Lung (tissue), 12 donors: ENCODE results near the gene CCR5. TPM values are rescaled to one million over a fixed set of nuclear protein-coding genes. Genes with fewer than 3 reads are reported as not detected.

Experiments used
- ATAC-seq: fragments of 200-7000 bp; cut with Tn5 transposase; one replicate; pipeline ENCODE4 v1.9.1; 2020; ENCODE audit warnings: moderate number of reproducible peaks; ENCODE audit not compliant: insufficient read depth, low FRiP score
- DNase-seq, 3 donors: peaks; one replicate each; pipeline ENCODE4 v3.0.0-alpha.2; 2013 to 2017
- H3K27ac ChIP-seq, 2 donors: one replicate each; pipeline ENCODE4 v1.5.1; 2013; ENCODE audit warnings: mild to moderate bottlenecking in 2 of 2, moderate library complexity in 2 of 2, control low read depth in 1 of 2, inconsistent platforms in 1 of 2, low read depth in 1 of 2, low read length in 1 of 2
- H3K27me3 ChIP-seq, 3 donors: one replicate each; pipeline ENCODE4 v1.5.1; 2013; ENCODE audit warnings: low read length in 2 of 3; ENCODE audit not compliant: control insufficient read depth in 3 of 3, insufficient read depth in 3 of 3
- H3K36me3 ChIP-seq, 4 donors: one replicate each; pipeline ENCODE4 v1.5.1; 2013; ENCODE audit warnings: low read length in 4 of 4, mild to moderate bottlenecking in 1 of 4, moderate library complexity in 1 of 4; ENCODE audit not compliant: control insufficient read depth in 4 of 4, insufficient read depth in 4 of 4
- H3K4me1 ChIP-seq, 5 donors: one replicate each; pipeline ENCODE4 v1.5.1; 2013; ENCODE audit warnings: low read length in 5 of 5, mild to moderate bottlenecking in 2 of 5, moderate library complexity in 1 of 5; ENCODE audit not compliant: control insufficient read depth in 5 of 5, insufficient read depth in 5 of 5
- H3K4me3 ChIP-seq: one replicate; pipeline ENCODE4 v1.5.1; 2013; ENCODE audit warnings: mild to moderate bottlenecking, control low read depth, moderate library complexity
- H3K9ac ChIP-seq, 2 donors: one replicate each; pipeline ENCODE4 v1.5.1; 2013; ENCODE audit warnings: low read length in 2 of 2, control low read depth in 1 of 2; ENCODE audit not compliant: insufficient read depth in 1 of 2
- H3K9me3 ChIP-seq, 4 donors: one replicate each; pipeline ENCODE4 v1.5.1; 2013; ENCODE audit warnings: low read length in 3 of 4, mild to moderate bottlenecking in 1 of 4, moderate library complexity in 1 of 4; ENCODE audit not compliant: control insufficient read depth in 4 of 4, insufficient read depth in 3 of 4
- WGBS, 2 donors: extraction: QIAGEN DNeasy Blood & Tissue Kit; methylation state at CpG; one replicate each; pipeline ENCODE4 v1.1.7; 2013; 5-methylcytosine and 5-hydroxymethylcytosine counted together
- polyA plus RNA-seq, 2 donors: library from polyadenylated mRNA; stranded (reverse); fragments of 200-250 nt; gene quantifications; one replicate each; pipeline ENCODE4 v1.2.1, GENCODE V29; 2013
- total RNA-seq, 2 donors: library from RNA; depleted of rRNA in 1 of 2; stranded (reverse); fragments of >200 nt in 1 of 2; gene quantifications; one replicate each; pipeline ENCODE4 v1.2.1, GENCODE V29; 2014 to 2021
- TF ChIP-seq, protein P1 (sequence below): IDR thresholded peaks from 2 replicates; pipeline ENCODE4 v1.5.1; 2012; ENCODE audit warnings: mild to moderate bottlenecking; ENCODE audit errors: control extremely low read depth, extremely low read depth
- donor health status: control.
- donor health status: control.
- donor health status: Bipolar disorder and iron deficiency.
- donor health status: healthy.
- donor health status: DM: yes; HTN: yes; CAD: no.

The CCR5 gene
- total and polyA plus RNA-seq, 4 donors = 2.2 to 16.6 (median 3.6) TPM

DNA sequence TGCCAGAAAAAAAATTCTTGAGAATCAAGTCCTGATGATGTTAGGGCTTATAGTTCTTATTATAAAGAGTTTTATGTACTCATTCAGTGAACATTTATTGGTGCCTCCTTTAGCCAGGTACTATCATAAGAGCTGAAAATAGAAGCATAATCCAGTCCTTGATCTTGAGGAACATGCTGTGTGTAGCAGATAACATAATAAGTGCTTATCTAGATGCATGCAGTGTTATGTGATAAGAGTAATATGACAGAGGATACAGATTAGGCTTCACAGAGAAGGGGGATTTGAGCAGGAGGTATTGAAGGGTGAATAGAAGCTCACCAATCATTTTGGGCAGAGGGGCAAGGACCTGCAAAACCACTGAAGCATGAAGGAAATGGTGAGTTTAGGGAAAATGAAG lies 15.8 kb upstream of the CCR5 start:
- ATAC-seq (no peak), DNase-seq (no peak)
- H3K9ac ChIP-seq = no peak overlapping the region
- peaks cover 0 to 5% (median 0%) of the 10 kb centered on the region in 5 donors for H3K4me1 ChIP-seq
- H3K27me3 ChIP-seq = peaks cover 0 to 11% (median 2%) of the 10 kb centered on the region in 3 donors
- no peak overlapping the region for H3K4me3 ChIP-seq
- TF ChIP-seq, protein P1, sequence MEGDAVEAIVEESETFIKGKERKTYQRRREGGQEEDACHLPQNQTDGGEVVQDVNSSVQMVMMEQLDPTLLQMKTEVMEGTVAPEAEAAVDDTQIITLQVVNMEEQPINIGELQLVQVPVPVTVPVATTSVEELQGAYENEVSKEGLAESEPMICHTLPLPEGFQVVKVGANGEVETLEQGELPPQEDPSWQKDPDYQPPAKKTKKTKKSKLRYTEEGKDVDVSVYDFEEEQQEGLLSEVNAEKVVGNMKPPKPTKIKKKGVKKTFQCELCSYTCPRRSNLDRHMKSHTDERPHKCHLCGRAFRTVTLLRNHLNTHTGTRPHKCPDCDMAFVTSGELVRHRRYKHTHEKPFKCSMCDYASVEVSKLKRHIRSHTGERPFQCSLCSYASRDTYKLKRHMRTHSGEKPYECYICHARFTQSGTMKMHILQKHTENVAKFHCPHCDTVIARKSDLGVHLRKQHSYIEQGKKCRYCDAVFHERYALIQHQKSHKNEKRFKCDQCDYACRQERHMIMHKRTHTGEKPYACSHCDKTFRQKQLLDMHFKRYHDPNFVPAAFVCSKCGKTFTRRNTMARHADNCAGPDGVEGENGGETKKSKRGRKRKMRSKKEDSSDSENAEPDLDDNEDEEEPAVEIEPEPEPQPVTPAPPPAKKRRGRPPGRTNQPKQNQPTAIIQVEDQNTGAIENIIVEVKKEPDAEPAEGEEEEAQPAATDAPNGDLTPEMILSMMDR = no peak
- no peaks in the 10 kb centered on the region for H3K36me3 ChIP-seq
- no peaks in the 10 kb centered on the region for H3K9me3 ChIP-seq
- no peak overlapping the region for H3K27ac ChIP-seq

DNA sequence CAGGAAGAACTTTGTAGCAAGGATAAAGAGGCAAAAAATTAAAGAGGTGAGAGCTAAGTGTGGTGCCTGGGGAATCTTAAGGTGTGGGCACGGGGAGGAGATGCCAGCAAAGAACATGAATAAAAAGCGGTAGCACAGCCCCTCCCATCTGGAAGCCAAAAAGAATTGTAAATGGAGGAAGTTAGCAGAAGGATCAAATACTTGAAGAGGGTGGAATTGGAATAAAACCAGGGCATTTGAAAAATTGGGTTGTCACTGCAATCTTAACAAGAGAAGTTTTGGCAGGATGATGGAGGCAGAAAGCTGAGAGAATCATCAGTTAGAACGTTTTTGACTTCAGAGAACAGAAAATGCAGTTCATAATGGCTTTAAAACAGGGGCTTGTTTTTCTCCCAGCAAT lies 14.5 kb upstream of the CCR5 start:
- Histone ChIP-seq H3K9me3 (no peaks in the 10 kb centered on the region), H3K36me3 (no peaks in the 10 kb centered on the region), H3K27ac (no peak overlapping the region), H3K4me3 (no peak overlapping the region), H3K9ac (no peak overlapping the region), H3K4me1 (peaks cover 0 to 11% (median 6%) of the 10 kb centered on the region in 5 donors), H3K27me3 (peaks cover 0 to 11% (median 2%) of the 10 kb centered on the region in 3 donors)
- TF ChIP-seq, protein P1 = no peak
- 49 to 72% methylated on average over 3 of the region's 3 CpGs for WGBS, 2 donors
- ATAC-seq (no peak), DNase-seq (no peak)

GRCh38 chr3:46356909-46357308 lies 13.8 kb upstream of the CCR5 start:
- H3K27ac ChIP-seq = no peak overlapping the region
- WGBS, 2 donors = 88 to 93% methylated on average over 4 of the region's 4 CpGs
- H3K36me3 ChIP-seq = no peaks in the 10 kb centered on the region
- no peak overlapping the region for H3K4me3 ChIP-seq
- no peak overlapping the region for H3K9ac ChIP-seq
- no peak for DNase-seq
- no peak for ATAC-seq
- no peaks in the 10 kb centered on the region for H3K9me3 ChIP-seq
- peaks cover 0 to 11% (median 6%) of the 10 kb centered on the region in 5 donors for H3K4me1 ChIP-seq
- TF ChIP-seq, protein P1 = no peak
- H3K27me3 ChIP-seq = peaks cover 0 to 7% (median 2%) of the 10 kb centered on the region in 3 donors

DNA sequence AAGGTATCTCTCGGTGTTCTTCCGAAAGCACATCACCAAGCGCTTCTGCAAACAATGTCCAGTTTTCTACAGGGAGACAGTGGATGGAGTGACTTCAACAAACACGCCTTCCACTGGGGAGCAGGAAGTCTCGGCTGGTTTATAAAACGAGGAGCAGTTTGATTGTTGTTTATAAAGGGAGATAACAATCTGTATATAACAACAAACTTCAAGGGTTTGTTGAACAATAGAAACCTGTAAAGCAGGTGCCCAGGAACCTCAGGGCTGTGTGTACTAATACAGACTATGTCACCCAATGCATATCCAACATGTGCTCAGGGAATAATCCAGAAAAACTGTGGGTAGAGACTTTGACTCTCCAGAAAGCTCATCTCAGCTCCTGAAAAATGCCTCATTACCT lies 12.3 kb upstream of the CCR5 start:
- Histone ChIP-seq H3K9ac (no peak overlapping the region), H3K9me3 (no peaks in the 10 kb centered on the region), H3K4me3 (no peak overlapping the region), H3K4me1 (peaks cover 0 to 11% (median 6%) of the 10 kb centered on the region in 5 donors), H3K27me3 (peaks cover 0 to 5% (median 2%) of the 10 kb centered on the region in 3 donors), H3K36me3 (no peaks in the 10 kb centered on the region), H3K27ac (no peak overlapping the region)
- TF ChIP-seq, protein P1 = no peak
- ATAC-seq (no peak), DNase-seq (no peak)
- WGBS, 2 donors = 77 to 87% methylated on average over 6 of the region's 6 CpGs
